Sigmoid colon (tissue), 4 donors: ENCODE data around the gene DNMT1.

Experiments
- EP300 ChIP-seq, 4 donors: sonication (generic); formaldehyde crosslinking; IDR thresholded peaks; one replicate each; pipeline ENCODE4 v1.6.1; 2017; ENCODE audit warnings: antibody characterized with exemption in 4 of 4
- POLR2A ChIP-seq, 2 donors: fragments of 450-650 bp; IDR thresholded peaks; one replicate each; pipeline ENCODE4 v1.6.1; 2016; ENCODE audit warnings: antibody characterized with exemption in 2 of 2, mild to moderate bottlenecking in 2 of 2, moderate library complexity in 2 of 2
- TF ChIP-seq, protein P1 (sequence below), 4 experiments: fragments of 450-650 bp in 3 of 4; fragments of 200-600 bp in 1 of 4; IDR thresholded peaks; one replicate each; pipeline ENCODE4 v1.5.1; 2016 to 2019; ENCODE audit warnings: antibody characterized with exemption in 4 of 4, mild to moderate bottlenecking in 3 of 4, moderate library complexity in 2 of 4

DNA sequence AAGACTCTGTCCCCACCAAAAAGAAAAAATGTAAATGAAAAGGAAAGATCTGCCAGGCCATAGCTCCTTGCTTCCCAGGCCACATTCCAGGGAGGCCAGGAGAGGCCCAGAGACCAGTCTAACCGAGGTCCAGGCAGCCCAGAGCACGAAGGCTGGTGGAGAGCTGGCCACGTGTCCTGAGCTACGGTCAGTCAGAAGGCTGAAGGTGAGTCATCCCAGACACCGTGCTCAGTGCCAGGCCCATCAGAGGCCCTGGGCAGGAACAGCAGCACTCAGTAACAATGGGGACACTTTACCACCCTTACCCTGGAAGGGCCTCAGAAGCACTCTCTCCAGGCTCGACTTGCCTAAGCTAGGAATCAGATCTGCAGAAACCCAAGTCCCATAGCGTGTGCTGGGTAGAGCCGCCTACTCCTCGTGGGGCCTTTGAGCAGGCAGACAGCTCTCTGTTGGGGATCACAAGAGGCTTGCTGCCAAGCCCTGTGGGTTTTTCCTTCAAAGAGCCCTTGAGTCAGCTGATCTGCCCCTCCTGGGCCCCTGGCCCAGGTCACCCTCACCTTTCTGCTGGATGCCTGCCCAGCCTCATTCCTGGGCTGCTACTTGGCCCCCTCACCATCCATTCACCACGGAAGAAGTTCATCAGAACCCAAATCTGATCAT, 11.6 kb upstream of the DNMT1 start:
- TF ChIP-seq, protein P1, sequence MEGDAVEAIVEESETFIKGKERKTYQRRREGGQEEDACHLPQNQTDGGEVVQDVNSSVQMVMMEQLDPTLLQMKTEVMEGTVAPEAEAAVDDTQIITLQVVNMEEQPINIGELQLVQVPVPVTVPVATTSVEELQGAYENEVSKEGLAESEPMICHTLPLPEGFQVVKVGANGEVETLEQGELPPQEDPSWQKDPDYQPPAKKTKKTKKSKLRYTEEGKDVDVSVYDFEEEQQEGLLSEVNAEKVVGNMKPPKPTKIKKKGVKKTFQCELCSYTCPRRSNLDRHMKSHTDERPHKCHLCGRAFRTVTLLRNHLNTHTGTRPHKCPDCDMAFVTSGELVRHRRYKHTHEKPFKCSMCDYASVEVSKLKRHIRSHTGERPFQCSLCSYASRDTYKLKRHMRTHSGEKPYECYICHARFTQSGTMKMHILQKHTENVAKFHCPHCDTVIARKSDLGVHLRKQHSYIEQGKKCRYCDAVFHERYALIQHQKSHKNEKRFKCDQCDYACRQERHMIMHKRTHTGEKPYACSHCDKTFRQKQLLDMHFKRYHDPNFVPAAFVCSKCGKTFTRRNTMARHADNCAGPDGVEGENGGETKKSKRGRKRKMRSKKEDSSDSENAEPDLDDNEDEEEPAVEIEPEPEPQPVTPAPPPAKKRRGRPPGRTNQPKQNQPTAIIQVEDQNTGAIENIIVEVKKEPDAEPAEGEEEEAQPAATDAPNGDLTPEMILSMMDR (IDR thresholded peaks at IDR 0.05): no peak
- TF ChIP-seq EP300 (IDR thresholded peaks at IDR 0.05) (no peak), POLR2A (IDR thresholded peaks at IDR 0.05) (no peak)
